Heart right ventricle (tissue), 16 donors: ENCODE data around the gene CCDC137. TPM values are rescaled to one million over a fixed set of nuclear protein-coding genes. Genes with fewer than 3 reads are reported as not detected.

Experiments
- ATAC-seq, 8 donors: fragments of 200-7000 bp; cut with Tn5 transposase; one replicate each; pipeline ENCODE4 v1.9.1; 2020; ENCODE audit warnings: mild to moderate bottlenecking in 8 of 8, moderate library complexity in 8 of 8, moderate number of reproducible peaks in 1 of 8
- DNase-seq, 2 donors: peaks; one replicate each; pipeline ENCODE4 v3.0.0-alpha.2; 2020
- H3K27ac ChIP-seq, 10 donors: fragments of 200-600 bp; sonication (generic) in 2 of 10; one replicate each; pipeline versions ENCODE4 v1.5.0 to v1.8.0; 2020 to 2022; ENCODE audit warnings: mild to moderate bottlenecking in 3 of 10
- H3K27me3 ChIP-seq, 7 donors: fragments of 200-600 bp; one replicate each; pipeline ENCODE4 v1.8.0; 2021 to 2022; ENCODE audit warnings: mild to moderate bottlenecking in 2 of 7
- H3K36me3 ChIP-seq, 9 donors: fragments of 200-600 bp; sonication (generic) in 1 of 9; one replicate each; pipeline versions ENCODE4 v1.5.0 to v1.8.0; 2020 to 2022; ENCODE audit warnings: mild to moderate bottlenecking in 2 of 9
- H3K4me1 ChIP-seq, 9 donors: fragments of 200-600 bp; sonication (generic) in 1 of 9; one replicate each; pipeline versions ENCODE4 v1.5.0 to v1.8.0; 2020 to 2022; ENCODE audit warnings: mild to moderate bottlenecking in 4 of 9
- H3K4me3 ChIP-seq, 10 donors: fragments of 200-600 bp; sonication (generic) in 2 of 10; one replicate each; pipeline versions ENCODE4 v1.5.0 to v1.8.0; 2020 to 2022; ENCODE audit warnings: mild to moderate bottlenecking in 7 of 10, moderate library complexity in 2 of 10
- H3K9me3 ChIP-seq, 11 donors: fragments of 200-600 bp in 10 of 11; sonication (generic) in 2 of 11; one replicate each; pipeline versions ENCODE4 v1.5.0 to v1.8.0; 2013 to 2022; ENCODE audit warnings: mild to moderate bottlenecking in 2 of 11, control low read depth in 1 of 11, moderate library complexity in 1 of 11
- WGBS, 2 donors: extraction: QIAGEN DNeasy Blood & Tissue Kit; methylation state at CpG; one replicate each; pipeline ENCODE4 v1.1.7; 2013; ENCODE audit warnings: inconsistent platforms in 1 of 2; 5-methylcytosine and 5-hydroxymethylcytosine counted together
- intact Hi-C, 10 donors: fragments of 100-400 bp; cut with DNase I; formaldehyde crosslinking; loops; one replicate each; pipeline versions ENCODE4 v1.11.1 to v1.14.2; 2022
- polyA plus RNA-seq, 2 donors: library from polyadenylated mRNA; stranded (reverse); fragments of 200-250 nt; gene quantifications; one replicate each; pipeline ENCODE4 v1.2.3, GENCODE V29; 2013
- total RNA-seq, 10 donors: library from RNA; stranded (reverse); fragmentation: NEBNext Ultra II Directional in 3 of 10; extraction: Animal tissue kit (Norgen Biotek cat#: 25700) in 3 of 10; gene quantifications; one replicate each; pipeline versions ENCODE4 v1.2.1 to v1.2.4, GENCODE V29; 2021 to 2023
- TF ChIP-seq, protein P1 (sequence below), 9 donors: fragments of 200-600 bp; sonication (generic) in 2 of 9; IDR thresholded peaks; one replicate each; pipeline versions ENCODE4 v1.5.0 to v1.8.0; 2021 to 2022; ENCODE audit warnings: antibody characterized with exemption in 9 of 9, mild to moderate bottlenecking in 5 of 9, moderate library complexity in 1 of 9
- donor health status: Arrhythmogenic right ventricular cardiomyopathy.
- donor health status: ischemic (EF 13 %, LVEDD 7.1; RV severe dilation, severe dysfunction).
- donor health status: healthy with polysubstance abuse.
- donor health status: DM: no; HTN: yes; CAD: no.
- donor health status: DM: no; HTN: no; CAD: no.
- donor health status: ischemic (EF 25% LVEDD 6.9; RV normal size, moderate dysfunction).
- donor health status: ischemic (EF 25% LVEDD 5.7; RV mildly dilated, moderate dysfunction).
- donor health status: healthy.
- donor health status: DM: yes; HTN: yes; CAD: no.
- donor health status: Ischemic cardiomyopathy.
- donor health status: ischemic (EF 35%, LVEDD 5.7; RV mildly dilated, moderate dysfunction).
- donor health status: nonischemic (EF 11% LVEDD 7.7; RV severe dilation, severe dysfunction).
- donor health status: DM: yes; HTN: yes; CAD: no.
- donor health status: PGD.
- donor health status: ischemic (EF 29% LVEDD 5.4; RV normal size, mild dysfunction).
- donor health status: nonischemic (EF 23%, LVEDD 6.1; RV moderate dilation, normal function).

The CCDC137 gene
- total and polyA plus RNA-seq, 12 donors, result 3.4 to 14.4 (median 5.5) TPM

GRCh38 chr17:81717766-81718089, 51.2 kb downstream of the CCDC137 start:
- peaks cover 0 to 8% (median 0%) of the 10 kb centered on the region in 9 donors for H3K36me3 ChIP-seq
- no peak for ATAC-seq
- intact Hi-C loops, result no loop called here
- DNase-seq, result no peak
- H3K4me1 ChIP-seq, result peaks cover 0 to 24% (median 16%) of the 10 kb centered on the region in 9 donors
- TF ChIP-seq, protein P1, sequence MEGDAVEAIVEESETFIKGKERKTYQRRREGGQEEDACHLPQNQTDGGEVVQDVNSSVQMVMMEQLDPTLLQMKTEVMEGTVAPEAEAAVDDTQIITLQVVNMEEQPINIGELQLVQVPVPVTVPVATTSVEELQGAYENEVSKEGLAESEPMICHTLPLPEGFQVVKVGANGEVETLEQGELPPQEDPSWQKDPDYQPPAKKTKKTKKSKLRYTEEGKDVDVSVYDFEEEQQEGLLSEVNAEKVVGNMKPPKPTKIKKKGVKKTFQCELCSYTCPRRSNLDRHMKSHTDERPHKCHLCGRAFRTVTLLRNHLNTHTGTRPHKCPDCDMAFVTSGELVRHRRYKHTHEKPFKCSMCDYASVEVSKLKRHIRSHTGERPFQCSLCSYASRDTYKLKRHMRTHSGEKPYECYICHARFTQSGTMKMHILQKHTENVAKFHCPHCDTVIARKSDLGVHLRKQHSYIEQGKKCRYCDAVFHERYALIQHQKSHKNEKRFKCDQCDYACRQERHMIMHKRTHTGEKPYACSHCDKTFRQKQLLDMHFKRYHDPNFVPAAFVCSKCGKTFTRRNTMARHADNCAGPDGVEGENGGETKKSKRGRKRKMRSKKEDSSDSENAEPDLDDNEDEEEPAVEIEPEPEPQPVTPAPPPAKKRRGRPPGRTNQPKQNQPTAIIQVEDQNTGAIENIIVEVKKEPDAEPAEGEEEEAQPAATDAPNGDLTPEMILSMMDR (IDR thresholded peaks at IDR 0.05), result no peak
- no peaks in the 10 kb centered on the region for H3K9me3 ChIP-seq
- no peaks in the 10 kb centered on the region for H3K27me3 ChIP-seq
- no peak overlapping the region for H3K4me3 ChIP-seq
- WGBS, 2 donors, result 95 to 96% methylated on average over 9 of the region's 9 CpGs
- no peak overlapping the region for H3K27ac ChIP-seq

- Histone ChIP-seq H3K4me3 (no peak overlapping the region), H3K4me1 (peaks cover 0 to 22% (median 16%) of the 10 kb centered on the region in 9 donors), H3K27ac (no peak overlapping the region), H3K9me3 (no peaks in the 10 kb centered on the region), H3K36me3 (peaks cover 0 to 8% (median 0%) of the 10 kb centered on the region in 9 donors), H3K27me3 (peaks cover 0 to 6% (median 0%) of the 10 kb centered on the region in 7 donors)
- TF ChIP-seq, protein P1 (IDR thresholded peaks at IDR 0.05), result no peak
- intact Hi-C loops, result no loop called here
- DNase-seq, result no peak
- WGBS, 2 donors, result 87 to 92% methylated on average over 32 of the region's 33 CpGs
- ATAC-seq, result no peak
Measured at GRCh38 chr17:81719410-81720266, 53.1 kb downstream of the CCDC137 start.

DNA sequence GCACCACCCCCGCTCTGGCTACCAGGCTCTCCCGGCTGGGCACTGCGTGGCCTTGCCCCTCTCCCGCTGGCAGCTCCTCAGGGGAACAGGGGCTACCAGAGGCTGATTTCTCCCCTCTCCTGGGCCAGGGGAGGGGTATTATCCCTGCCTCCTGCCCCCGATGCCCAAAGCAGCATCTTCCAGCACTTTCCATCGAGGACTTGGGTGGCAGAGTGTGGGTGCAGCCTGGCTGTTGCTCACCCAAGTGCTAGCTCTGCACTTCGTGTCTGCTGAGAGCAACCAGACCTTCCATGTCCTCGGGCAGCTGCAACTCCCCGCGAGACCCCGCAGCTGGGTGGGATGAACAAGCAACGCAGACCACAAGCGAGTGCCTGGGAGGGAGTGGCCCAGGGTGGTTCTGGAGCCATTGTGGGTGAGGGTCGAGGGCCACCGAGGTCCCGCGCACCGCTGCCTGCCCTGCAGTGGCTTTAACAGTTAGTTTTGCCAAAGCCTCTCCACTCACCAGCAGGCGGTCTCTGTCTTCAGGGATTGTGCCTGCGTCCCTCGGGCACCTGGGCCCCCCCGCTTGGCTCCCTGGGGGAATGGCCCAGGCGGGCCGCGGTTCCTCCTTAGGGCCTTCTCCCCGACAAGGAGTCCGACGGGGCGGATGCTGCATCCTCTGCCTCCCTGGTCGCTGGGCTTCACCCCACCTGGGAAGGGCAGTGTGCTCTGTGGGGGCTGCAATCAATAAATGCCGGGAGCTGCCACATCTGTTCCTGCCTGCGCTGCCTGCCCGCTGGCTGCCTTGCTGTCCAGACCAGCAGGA, 53.9 kb downstream of the CCDC137 start:
- no peak for ATAC-seq
- H3K9me3 ChIP-seq, result no peaks in the 10 kb centered on the region
- TF ChIP-seq, protein P1 (IDR thresholded peaks at IDR 0.05), result no peak
- peaks cover 0 to 6% (median 0%) of the 10 kb centered on the region in 7 donors for H3K27me3 ChIP-seq
- intact Hi-C loops, result no loop called here
- H3K36me3 ChIP-seq, result peaks cover 0 to 8% (median 0%) of the 10 kb centered on the region in 9 donors
- H3K27ac ChIP-seq, result no peak overlapping the region
- H3K4me3 ChIP-seq, result no peak overlapping the region
- H3K4me1 ChIP-seq, result peaks cover 0 to 22% (median 16%) of the 10 kb centered on the region in 9 donors
- no peak for DNase-seq
- WGBS, 2 donors, result 80 to 82% methylated on average over 33 of the region's 33 CpGs
